ENCODE data around the gene CSDE1. TPM values are rescaled to one million over a fixed set of nuclear protein-coding genes. Genes with fewer than 3 reads are reported as not detected.

The CSDE1 gene
- total and polyA plus RNA-seq, 3 experiments from 2014 or later: 357 to 513 (median 481) TPM

DNA sequence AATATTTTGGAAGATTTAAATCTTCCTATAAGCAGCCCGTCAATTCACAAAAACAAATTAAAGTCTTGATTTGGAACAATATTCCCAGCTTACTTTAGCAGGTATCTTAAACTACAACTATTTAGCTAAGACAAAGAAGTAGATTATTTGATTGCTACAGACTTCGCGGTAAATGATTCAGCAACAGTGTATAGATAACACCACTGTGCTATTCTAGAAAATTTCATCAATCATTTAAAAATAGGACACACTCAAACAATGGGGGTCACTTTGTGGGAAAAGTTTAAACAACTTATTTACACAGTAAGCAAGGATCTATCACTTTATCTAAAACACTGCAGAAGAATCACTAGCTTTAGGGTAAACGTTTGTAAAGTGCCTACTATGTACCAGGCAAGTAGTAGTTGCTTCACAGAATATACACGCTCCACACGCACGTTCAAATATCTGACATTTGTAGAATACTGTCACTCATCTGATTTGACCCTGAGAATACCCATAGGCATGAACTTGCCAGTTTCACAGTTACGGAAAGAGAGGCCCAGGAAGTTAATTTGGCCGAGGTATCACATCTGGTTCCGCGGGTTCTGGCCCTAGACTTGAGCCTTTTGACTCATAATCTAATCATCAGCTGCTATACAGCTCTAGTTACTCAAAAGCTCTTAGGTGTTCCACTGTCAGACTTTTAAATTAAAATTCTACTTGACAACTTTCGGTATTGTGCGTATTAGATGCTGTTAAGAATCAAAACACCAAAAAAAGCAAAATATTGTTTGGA lies 88.8 kb downstream of the CSDE1 start:
- ChIA-PET CTCF (interaction anchor here (1.6 kb wide), 1 partner anchor 9 kb away, joined by 4 read pairs; no protein-coding TSS in a partner anchor), POLR2A (interaction anchor here (0.6 to 1.2 kb wide), 3 partner anchors 88 to 509 kb away, joined by 3 read pairs; partner anchors contain the start of genes BCAS2 and CSDE1)
- Mint-ChIP-seq H3K27me3 (peaks cover 3 to 23% of the 10 kb centered on the region in 2 donors), H3K27ac (peak overlapping the region in 6 of 8 donors; percentile 8 to 59 (median 44)), H3K36me3 (peaks cover 0 to 6% (median 0%) of the 10 kb centered on the region in 3 donors), H3K4me1 (peaks cover 4 to 17% (median 6%) of the 10 kb centered on the region in 3 donors), H3K4me3 (peak overlapping the region; percentile 91 to 99 (median 95)), H3K9me3 (no peaks in the 10 kb centered on the region)
- H3K9me3 ChIP-seq (ENCODE audit: low read length): no peaks in the 10 kb centered on the region
- peaks cover 6% of the 10 kb centered on the region for H3K4me1 ChIP-seq (ENCODE audit: insufficient read depth, low read length)
- DNase-seq: no peak
- H3K27me3 ChIP-seq (ENCODE audit: insufficient read depth, low read length, poor library complexity, severe bottlenecking): no peaks in the 10 kb centered on the region
- peak overlapping the region; percentile 75 for H3K4me3 ChIP-seq (ENCODE audit: low read length)
- H3K27ac ChIP-seq (ENCODE audit: low read depth, low read length): peak overlapping the region; percentile 15
- H3K36me3 ChIP-seq (ENCODE audit: insufficient read depth, low read length): no peaks in the 10 kb centered on the region

DNA sequence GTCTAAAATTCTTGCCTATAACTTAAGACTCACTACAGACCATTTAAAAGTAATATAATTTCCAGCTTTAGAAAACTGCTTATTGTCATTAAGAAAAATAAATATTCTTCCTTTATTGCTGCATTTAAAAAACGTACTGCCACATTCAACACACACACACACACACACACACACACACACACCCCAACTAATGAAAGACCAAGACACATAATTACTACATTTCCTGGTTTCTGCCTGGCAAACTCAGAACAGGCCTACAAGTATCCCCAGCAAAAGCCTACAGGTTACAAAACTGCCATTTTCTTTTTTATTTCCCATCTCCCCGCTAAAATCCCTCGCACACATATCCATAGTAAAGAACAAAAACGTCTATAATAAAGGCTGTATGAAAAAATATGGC lies 89.4 kb downstream of the CSDE1 start:
- peaks cover 6% of the 10 kb centered on the region for H3K4me1 ChIP-seq (ENCODE audit: insufficient read depth, low read length)
- no peaks in the 10 kb centered on the region for H3K9me3 Mint-ChIP-seq
- no peak overlapping the region for H3K4me3 ChIP-seq (ENCODE audit: low read length)
- ChIA-PET POLR2A (no interaction called here), CTCF (no interaction called here)
- no peak for DNase-seq
- peaks cover 4 to 17% (median 6%) of the 10 kb centered on the region in 3 donors for H3K4me1 Mint-ChIP-seq
- H3K27me3 ChIP-seq (ENCODE audit: insufficient read depth, low read length, poor library complexity, severe bottlenecking): no peaks in the 10 kb centered on the region
- H3K36me3 ChIP-seq (ENCODE audit: insufficient read depth, low read length): no peaks in the 10 kb centered on the region
- H3K4me3 Mint-ChIP-seq: peak overlapping the region in 2 of 7 donors; percentile 91 to 98
- no peaks in the 10 kb centered on the region for H3K9me3 ChIP-seq (ENCODE audit: low read length)
- H3K27ac ChIP-seq (ENCODE audit: low read depth, low read length): no peak overlapping the region
- peaks cover 6 to 22% of the 10 kb centered on the region in 2 donors for H3K27me3 Mint-ChIP-seq
- no peak overlapping the region for H3K27ac Mint-ChIP-seq
- H3K36me3 Mint-ChIP-seq: peaks cover 0 to 6% (median 0%) of the 10 kb centered on the region in 3 donors

DNA sequence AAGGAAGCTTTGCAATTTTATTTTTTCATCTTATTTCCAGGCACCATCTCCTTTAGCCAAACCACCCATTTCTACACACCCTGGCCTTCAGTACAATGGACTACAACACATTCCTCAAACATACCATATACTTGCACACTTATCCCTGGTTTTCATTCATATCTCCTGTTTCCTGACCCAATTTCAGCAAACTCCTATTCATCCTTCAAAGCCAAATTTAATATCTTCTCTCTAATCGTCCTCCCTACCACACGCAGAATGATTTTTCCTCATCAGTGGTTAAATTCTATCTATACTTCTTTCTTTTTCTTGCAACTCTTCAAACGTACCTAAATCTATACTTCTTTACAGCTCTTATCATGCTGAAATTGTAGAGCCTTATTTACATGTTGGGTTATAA lies 90.8 kb downstream of the CSDE1 start:
- H3K36me3 Mint-ChIP-seq: peaks cover 0 to 6% (median 0%) of the 10 kb centered on the region in 3 donors
- CTCF ChIA-PET: interaction anchor here (0.6 kb wide), 1 partner anchor 377 kb away, joined by 3 read pairs; no protein-coding TSS in a partner anchor
- peaks cover 4 to 23% of the 10 kb centered on the region in 2 donors for H3K27me3 Mint-ChIP-seq

More for the DNA sequence above, 90.8 kb downstream of the CSDE1 start:
- no peak for DNase-seq
- Histone ChIP-seq H3K4me3 (ENCODE audit: low read length) (no peak overlapping the region), H3K27me3 (ENCODE audit: insufficient read depth, low read length, poor library complexity, severe bottlenecking) (no peaks in the 10 kb centered on the region), H3K36me3 (ENCODE audit: insufficient read depth, low read length) (no peaks in the 10 kb centered on the region), H3K9me3 (ENCODE audit: low read length) (no peaks in the 10 kb centered on the region), H3K27ac (ENCODE audit: low read depth, low read length) (no peak overlapping the region), H3K4me1 (ENCODE audit: insufficient read depth, low read length) (peaks cover 6% of the 10 kb centered on the region)
- H3K9me3 Mint-ChIP-seq: no peaks in the 10 kb centered on the region
- no peak overlapping the region for H3K4me3 Mint-ChIP-seq
- peaks cover 4 to 17% (median 6%) of the 10 kb centered on the region in 3 donors for H3K4me1 Mint-ChIP-seq
- no peak overlapping the region for H3K27ac Mint-ChIP-seq
- POLR2A ChIA-PET: no interaction called here

Other genes with a start within 250 kb of the CSDE1 start
- gene TRIM33, start 246.8 kb downstream of the CSDE1 start, total RNA-seq: 10 to 100 TPM; 32.0 to 35.6 TPM
- gene TRIM33, start 246.8 kb downstream of the CSDE1 start, polyA plus RNA-seq: 45.3 TPM
- gene BCAS2, start 176.4 kb downstream of the CSDE1 start, total RNA-seq: 10 to 100 TPM; 62.9 to 66.9 TPM
- 99.9 TPM for gene BCAS2, start 176.4 kb downstream of the CSDE1 start, polyA plus RNA-seq
- gene DENND2C, start 87.9 kb downstream of the CSDE1 start, total RNA-seq: under 1 TPM; 0.59 to 0.75 TPM
- gene DENND2C, start 87.9 kb downstream of the CSDE1 start, polyA plus RNA-seq: 0.47 TPM
- not detected for gene AMPD1, start 62.4 kb downstream of the CSDE1 start, total RNA-seq
- not detected for gene AMPD1, start 62.4 kb downstream of the CSDE1 start, polyA plus RNA-seq
- gene NRAS, start 41.2 kb downstream of the CSDE1 start, total RNA-seq: 10 to 100 TPM; 77.6 to 78.2 TPM
- 27.1 TPM for gene NRAS, start 41.2 kb downstream of the CSDE1 start, polyA plus RNA-seq
- gene SIKE1, start 22.7 kb upstream of the CSDE1 start, total RNA-seq: 10 to 100 TPM; 66.0 to 70.3 TPM
- 29.7 TPM for gene SIKE1, start 22.7 kb upstream of the CSDE1 start, polyA plus RNA-seq
- not detected for gene SYCP1, start 96.9 kb upstream of the CSDE1 start, total RNA-seq
- not detected for gene SYCP1, start 96.9 kb upstream of the CSDE1 start, polyA plus RNA-seq

Measured in CD8-positive, alpha-beta memory T cell (primary cell).